GM18498 (cell line): ENCODE measurements around the gene RNF212B.

Source experiments
- ATAC-seq: cut with Tn5 transposase; IDR thresholded peaks from one replicate; pipeline ENCODE4 v1.9.1; 2021; ENCODE audit warnings: mild to moderate bottlenecking, moderate library complexity; ENCODE audit not compliant: unreplicated experiment

Gene RNF212B

DNA sequence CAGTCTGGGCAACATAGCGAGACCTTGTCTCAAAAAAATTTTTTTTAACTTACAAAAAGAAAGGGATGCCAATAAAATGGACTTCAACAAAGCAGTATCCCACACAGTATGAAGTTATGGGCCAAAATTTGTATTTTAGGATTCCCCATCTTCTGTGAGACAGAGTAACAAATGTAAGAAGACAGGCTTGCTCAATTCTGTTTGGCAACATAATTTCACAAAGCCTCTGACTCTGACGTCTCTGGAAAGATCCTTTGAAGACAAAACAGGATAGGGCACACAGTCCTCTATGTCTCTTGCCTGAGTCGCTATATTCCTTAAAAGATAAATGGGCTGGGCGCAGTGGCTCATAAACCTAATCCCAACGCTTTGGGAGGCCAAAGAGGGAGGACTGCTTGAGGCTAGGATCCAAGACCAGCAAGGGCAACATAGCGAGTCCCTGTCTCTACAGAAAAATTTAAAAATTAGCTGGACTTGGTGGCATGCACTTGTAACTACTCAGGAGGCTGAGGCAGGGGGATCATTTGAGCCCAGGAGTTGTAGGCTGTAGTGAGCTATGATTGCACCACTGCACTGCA is 49.3 kb downstream of the RNF212B start:
- ATAC-seq, result no peak

- no peak for ATAC-seq
These were observed 57.2 kb downstream of the RNF212B start for GRCh38 chr14:23294734-23295561.

DNA sequence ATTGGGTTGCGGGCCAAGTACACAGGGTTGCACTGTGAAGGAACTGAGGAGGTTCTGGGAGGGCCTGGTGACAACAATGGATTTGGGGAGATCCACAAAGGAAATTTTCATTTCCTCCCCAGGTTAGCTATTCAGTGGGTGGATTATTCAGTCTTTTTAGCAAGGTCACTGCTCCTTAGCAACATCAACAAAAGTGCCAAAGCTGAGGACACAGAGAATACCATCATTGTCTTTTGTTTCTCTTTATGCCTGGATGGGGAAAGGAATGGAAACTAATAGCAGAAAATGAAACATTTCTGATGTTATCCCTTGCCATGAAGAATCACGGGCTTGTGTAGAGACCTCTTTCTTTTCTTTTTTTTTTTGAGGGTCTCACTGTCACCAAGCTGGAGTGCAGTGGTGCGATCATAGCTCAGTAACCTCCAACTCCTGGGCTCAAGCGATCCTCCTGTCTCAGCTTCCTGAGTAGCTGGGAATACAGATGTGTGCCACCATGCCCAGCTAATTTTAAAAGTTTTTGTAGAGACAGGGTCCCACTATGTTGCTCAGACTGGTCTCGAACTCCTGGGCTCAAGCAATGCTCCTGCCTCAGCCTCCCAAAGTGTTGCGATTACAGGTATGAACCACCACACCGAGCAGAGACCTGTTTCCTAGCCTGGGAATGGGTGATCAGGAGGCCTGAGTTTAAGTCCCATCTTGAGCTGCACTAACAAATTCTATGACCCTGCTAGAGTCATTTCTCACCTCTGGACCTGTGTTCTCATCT is 58.5 kb downstream of the RNF212B start:
- no peak for ATAC-seq

GRCh38 chr14:23297096-23297495 is 59.4 kb downstream of the RNF212B start:
- no peak for ATAC-seq

GRCh38 chr14:23297611-23298277 is 60.0 kb downstream of the RNF212B start:
- no peak for ATAC-seq

GRCh38 chr14:23299211-23299957 is 61.6 kb downstream of the RNF212B start:
- ATAC-seq, result no peak

GRCh38 chr14:23299986-23300686 is 62.4 kb downstream of the RNF212B start:
- ATAC-seq, result no peak

DNA sequence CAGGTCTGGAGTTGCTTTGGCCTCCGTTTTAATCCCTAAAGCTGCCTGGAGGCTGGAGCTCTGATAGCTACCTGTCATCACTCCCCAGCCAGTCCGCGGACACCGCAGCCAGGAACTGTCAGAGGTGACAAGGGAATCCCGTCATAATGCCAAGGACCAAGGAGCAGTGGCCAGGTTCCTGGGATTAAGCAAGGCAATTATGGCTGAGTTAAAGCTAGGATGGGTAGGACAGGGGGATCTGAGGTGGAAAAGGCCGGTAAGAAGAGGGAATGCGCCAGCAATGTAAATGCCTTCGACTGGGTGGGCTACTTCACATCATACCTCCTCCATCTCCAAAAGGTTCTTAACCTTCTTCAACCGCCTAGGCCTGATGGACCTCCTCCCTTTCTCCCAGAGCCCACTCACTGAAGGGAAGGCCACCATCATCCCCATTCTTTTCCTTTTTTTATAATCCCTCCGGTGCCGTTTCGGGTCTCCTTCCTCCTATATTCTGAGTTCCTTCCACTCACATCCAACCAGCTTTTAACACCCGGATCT is 63.0 kb downstream of the RNF212B start:
- ATAC-seq, result no peak

GRCh38 chr14:23301288-23301968 is 63.7 kb downstream of the RNF212B start:
- ATAC-seq, result peak; percentile 79

GRCh38 chr14:23301969-23302289 is 64.2 kb downstream of the RNF212B start:
- ATAC-seq, result peak; percentile 22

- peak; percentile 32 for ATAC-seq
These were observed 64.8 kb downstream of the RNF212B start, which contains the start of gene PPP1R3E for GRCh38 chr14:23302290-23303225. PPP1R3E (minus strand) TSS chr14:23302859; CDS start chr14:23302576, 283 bp downstream.

- no peak for ATAC-seq
These were observed 68.8 kb downstream of the RNF212B start, which contains the start of gene BCL2L2 for GRCh38 chr14:23306412-23307145. BCL2L2 (plus strand) TSS chr14:23306833; CDS start chr14:23307768, 935 bp downstream.

GRCh38 chr14:23307146-23307530 is 69.4 kb downstream of the RNF212B start:
- no peak for ATAC-seq

GRCh38 chr14:23307687-23308644 is 70.2 kb downstream of the RNF212B start:
- no peak for ATAC-seq

DNA sequence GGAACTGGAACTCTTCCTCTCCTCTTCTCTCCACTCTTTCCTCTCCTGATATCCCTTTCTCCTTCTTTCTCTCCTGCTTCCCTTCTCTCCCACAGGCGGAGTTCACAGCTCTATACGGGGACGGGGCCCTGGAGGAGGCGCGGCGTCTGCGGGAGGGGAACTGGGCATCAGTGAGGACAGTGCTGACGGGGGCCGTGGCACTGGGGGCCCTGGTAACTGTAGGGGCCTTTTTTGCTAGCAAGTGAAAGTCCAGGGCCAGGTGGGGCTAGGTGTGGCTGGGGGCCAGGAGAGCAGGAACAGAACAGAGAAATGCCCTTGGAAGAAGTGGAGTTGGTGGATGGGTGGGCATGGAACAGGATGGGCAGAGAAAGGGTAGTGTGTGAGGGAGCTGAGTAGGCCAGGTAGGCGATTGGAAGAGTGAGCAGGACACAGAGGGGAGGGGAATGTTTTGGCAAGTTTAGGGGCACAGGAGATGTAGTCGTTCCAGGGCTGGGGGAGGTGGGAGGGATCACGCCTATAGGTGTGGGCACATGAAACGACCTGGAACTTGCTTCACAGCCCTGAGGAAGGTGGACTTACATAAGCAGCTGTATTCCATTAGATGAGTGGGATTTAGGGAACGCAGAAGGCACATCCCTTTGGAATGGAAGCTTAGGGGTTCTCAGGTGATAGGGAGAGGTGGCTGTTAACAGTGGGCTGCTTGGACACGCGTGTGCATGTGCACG is 71.1 kb downstream of the RNF212B start:
- ATAC-seq, result no peak
